GM12864 (cell line): ENCODE data around the gene DCDC1.
A peak's percentile ranks its signal among the peaks of the same experiment; 100 is the strongest.

Source experiments
- DNase-seq: peaks from one replicate; pipeline ENCODE4 v3.0.0-alpha.2; 2011; ENCODE audit warnings: low read depth
- H3K4me3 ChIP-seq: 2 replicates; pipeline ENCODE4 v1.5.1; 2011; ENCODE audit warnings: mild to moderate bottlenecking, low read depth, low read length, control low read depth
- TF ChIP-seq, protein P1 (sequence below): IDR thresholded peaks from 2 replicates; pipeline ENCODE4 v1.5.1; 2011; ENCODE audit warnings: low read depth, mild to moderate bottlenecking, moderate library complexity, low read length, control low read depth, inconsistent platforms; ENCODE audit errors: missing control alignments

Gene DCDC1

GRCh38 chr11:31369348-31370329, at the start of gene DCDC1, which contains the start of gene DNAJC24:
TSS of gene DCDC1 (minus strand) at chr11:31369739. CDS start at chr11:31328280, 41,459 bp downstream.
TSS of gene DNAJC24 (plus strand) at chr11:31369860. CDS start at chr11:31370749, 889 bp downstream.
- H3K4me3 ChIP-seq, result peak within 1 kb of the TSS; percentile 72
- DNase-seq, result peak; percentile 87
- TF ChIP-seq, protein P1, sequence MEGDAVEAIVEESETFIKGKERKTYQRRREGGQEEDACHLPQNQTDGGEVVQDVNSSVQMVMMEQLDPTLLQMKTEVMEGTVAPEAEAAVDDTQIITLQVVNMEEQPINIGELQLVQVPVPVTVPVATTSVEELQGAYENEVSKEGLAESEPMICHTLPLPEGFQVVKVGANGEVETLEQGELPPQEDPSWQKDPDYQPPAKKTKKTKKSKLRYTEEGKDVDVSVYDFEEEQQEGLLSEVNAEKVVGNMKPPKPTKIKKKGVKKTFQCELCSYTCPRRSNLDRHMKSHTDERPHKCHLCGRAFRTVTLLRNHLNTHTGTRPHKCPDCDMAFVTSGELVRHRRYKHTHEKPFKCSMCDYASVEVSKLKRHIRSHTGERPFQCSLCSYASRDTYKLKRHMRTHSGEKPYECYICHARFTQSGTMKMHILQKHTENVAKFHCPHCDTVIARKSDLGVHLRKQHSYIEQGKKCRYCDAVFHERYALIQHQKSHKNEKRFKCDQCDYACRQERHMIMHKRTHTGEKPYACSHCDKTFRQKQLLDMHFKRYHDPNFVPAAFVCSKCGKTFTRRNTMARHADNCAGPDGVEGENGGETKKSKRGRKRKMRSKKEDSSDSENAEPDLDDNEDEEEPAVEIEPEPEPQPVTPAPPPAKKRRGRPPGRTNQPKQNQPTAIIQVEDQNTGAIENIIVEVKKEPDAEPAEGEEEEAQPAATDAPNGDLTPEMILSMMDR, result no peak

GRCh38 chr11:31419138-31419537, 49.6 kb upstream of the DCDC1 start:
- TF ChIP-seq, protein P1, result no peak
- no peak overlapping the region for H3K4me3 ChIP-seq
- DNase-seq, result no peak

DNA sequence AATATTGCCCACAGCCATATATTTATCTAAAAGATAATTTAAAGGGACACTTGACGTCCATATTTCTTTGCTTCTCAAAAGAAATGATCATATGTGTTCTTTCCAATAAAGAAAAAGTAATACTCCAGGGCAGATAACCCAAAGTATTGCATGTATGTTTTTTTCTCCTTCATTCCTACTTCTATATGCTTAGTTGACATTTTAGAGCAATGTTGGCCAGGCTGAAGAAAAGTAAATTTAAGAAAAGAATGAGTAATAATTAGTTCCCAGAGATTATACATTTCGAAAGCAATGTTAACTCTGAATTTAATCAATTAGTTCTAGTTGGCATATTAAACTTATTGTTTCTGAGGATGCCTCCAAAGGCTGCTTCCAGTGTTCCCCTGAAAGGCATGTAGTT, 48.3 kb upstream of the DCDC1 start:
- TF ChIP-seq, protein P1, result no peak
- DNase-seq, result no peak
- no peak overlapping the region for H3K4me3 ChIP-seq

DNA sequence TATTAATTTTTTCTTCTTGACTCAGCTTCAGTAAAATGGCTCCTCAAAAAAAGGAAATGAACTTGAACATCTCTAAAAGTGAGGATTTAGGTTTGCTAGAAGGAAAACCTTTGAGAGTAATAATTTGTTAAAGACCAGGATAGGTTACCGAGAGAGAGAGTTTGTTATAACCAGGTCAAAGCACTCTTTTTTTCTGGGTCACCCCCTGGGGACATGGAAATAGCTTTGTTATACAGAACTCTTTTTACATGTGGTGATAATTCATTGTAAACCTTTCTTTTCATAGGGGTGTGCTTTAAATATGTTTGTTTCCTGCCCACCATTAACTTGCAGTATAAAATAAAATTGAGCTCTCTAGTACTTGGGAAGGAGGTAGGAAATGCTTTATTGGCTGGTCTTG, 47.8 kb upstream of the DCDC1 start:
- no peak for DNase-seq
- TF ChIP-seq, protein P1, result no peak
- H3K4me3 ChIP-seq, result no peak overlapping the region

GRCh38 chr11:31415435-31415834, 45.9 kb upstream of the DCDC1 start:
- TF ChIP-seq, protein P1, result no peak
- no peak for DNase-seq

DNA sequence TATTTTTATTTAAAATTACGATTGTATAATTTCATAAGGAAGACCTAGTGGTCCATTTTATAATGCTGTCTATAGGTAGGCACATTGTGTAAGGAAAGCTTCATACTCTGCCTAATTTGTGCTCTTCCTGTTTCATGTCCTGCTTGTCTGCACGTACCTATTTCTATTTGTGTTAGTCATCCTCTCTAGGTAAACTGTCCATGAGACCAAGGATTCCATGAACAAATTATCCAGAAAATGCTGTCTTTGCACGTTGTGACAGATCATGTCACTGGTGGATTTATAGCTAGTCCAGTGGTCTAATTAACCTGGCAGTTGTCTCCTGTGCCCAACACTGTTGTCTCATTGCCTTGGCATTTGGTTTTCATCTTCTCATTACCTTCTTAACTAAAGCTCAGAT, 44.8 kb upstream of the DCDC1 start:
- DNase-seq, result no peak
- H3K4me3 ChIP-seq, result no peak overlapping the region
- TF ChIP-seq, protein P1, result no peak

More at GRCh38 chr11:31415435-31415834, 45.9 kb upstream of the DCDC1 start:
- H3K4me3 ChIP-seq, result no peak overlapping the region
